Stimulated activated CD4-positive, alpha-beta T cell treated with anti-CD3 and anti-CD28 coated beads, Interleukin-2, amount 100 ng/mL, for 24 hours (primary cell): ENCODE measurements around the gene LAMTOR2.
A peak's percentile ranks its signal among the peaks of the same experiment; 100 is the strongest.
"Not testable (repeated sequence)": the region's sequence is repeated elsewhere in the genome, so short reads cannot be mapped to it uniquely, and the experiment has no call there.

Experiments used
- DNase-seq, 2 donors: peaks; one replicate each; pipeline ENCODE4 v3.0.0-alpha.2; 2020

LAMTOR2 gene

DNA sequence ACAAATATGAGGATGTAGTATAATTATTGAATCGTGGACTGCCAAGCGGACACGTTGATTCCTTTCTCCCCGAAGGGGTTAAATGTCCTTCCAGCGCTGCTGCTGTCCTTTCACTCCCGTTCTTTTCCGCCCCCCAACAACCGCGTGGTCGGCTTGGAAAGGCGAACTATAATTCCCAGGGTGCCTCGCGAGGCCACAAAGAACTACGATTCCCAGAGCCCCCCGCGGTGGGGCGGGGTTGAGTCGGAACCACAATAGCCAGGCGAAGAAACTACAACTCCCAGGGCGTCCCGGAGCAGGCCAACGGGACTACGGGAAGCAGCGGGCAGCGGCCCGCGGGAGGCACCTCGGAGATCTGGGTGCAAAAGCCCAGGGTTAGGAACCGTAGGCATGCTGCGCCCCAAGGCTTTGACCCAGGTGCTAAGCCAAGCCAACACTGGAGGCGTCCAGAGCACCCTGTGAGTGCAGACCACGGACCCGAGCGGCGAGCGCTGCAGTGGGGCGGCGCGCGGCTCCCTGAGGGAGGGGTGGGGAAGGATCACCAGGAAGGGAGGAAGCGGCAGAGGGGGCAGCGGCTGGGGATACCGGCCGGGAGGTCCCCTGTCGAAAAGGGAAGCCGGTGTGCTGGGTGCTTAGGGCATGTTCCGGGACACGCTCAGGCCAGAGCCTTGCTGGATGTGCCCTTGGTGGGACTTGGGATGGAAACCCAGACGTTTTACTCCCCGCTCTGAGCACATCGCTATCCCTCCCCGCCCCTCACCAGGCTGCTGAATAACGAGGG is at the start of gene LAMTOR2:
LAMTOR2 (plus strand) TSS at position 283 of the 781 bp plus-strand sequence; CDS start at position 391, 108 bp downstream.
- DNase-seq, result peak; percentile 98

GRCh38 chr1:156004843-156005584 is 49.6 kb upstream of the LAMTOR2 start:
- DNase-seq, result peak in 1 of 2 donors; percentile 10

DNA sequence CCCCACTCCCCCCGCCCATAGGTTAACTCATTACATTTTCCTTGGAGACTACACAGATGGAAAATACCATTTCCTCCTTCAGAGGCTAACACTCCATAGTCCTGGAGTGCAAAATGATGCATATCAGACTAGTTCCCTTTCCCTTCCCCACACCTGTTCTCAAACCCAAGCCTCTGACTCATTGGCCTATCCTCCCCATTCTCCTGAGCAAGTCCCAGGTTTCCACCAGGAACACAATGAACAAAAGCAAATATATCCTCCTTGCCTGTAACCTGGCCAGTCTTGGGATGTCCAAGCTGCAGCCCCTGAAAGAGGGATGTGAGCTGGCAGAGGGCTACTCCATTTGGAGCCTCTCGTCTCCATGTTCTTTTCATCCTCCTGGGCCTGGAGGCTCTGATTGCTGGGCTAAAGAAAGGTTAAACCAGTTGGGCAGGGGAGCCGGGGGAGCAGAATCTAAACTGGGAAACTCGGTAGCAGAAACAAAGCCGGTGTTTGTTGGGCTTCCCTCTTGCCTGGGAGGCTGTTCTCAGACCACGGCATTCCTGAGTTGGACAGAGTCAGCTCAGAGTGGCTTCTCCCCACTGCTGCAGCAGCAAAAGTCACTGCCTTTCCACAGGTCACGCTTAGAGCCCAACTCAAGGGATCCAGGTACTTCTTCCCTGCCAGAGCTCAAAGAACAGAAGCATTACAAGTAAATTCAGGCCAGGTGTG is 47.8 kb upstream of the LAMTOR2 start:
- DNase-seq, result no peak

- no peak for DNase-seq
These were observed 45.2 kb upstream of the LAMTOR2 start for GRCh38 chr1:156009404-156009803.

DNA sequence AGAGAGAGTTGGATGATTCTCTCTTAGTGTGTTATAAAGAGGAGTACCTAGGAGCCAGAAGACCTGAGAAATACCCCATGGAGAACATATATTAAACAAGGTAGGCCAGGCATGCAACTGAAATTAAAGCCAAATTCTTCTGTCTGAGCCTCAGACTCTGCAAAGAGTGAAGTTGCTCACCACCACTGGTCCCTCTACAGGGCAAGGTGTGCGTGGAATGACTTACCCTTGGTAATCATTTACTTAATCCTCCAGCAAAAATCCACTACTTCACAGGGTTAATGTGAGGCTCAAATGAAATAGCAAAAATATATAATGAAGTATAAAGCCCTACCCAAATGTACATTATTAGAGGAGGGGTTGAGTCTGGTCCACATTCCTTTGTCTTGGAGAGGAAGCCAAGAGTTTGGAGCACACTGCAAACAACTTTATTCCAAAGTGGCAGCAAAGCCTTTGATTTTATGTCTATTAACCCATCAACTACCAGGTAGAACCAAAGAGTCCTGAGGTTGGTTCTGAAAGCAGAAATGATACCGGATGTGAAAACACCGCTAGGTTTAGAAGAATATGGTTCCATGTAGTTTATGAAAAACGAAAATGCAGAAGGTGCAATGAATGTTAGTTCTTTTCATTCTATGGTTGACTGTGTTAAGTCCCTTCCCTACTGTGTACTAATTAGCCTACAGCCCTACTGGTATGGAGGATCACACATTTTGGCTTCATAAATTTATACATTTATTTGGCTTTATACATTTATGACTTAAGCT is 42.3 kb upstream of the LAMTOR2 start:
- DNase-seq, result no peak

- no peak for DNase-seq
These were observed 39.8 kb upstream of the LAMTOR2 start for GRCh38 chr1:156014829-156015228.

- DNase-seq, result no peak
These were observed 34.7 kb upstream of the LAMTOR2 start for GRCh38 chr1:156019946-156020292.

DNA sequence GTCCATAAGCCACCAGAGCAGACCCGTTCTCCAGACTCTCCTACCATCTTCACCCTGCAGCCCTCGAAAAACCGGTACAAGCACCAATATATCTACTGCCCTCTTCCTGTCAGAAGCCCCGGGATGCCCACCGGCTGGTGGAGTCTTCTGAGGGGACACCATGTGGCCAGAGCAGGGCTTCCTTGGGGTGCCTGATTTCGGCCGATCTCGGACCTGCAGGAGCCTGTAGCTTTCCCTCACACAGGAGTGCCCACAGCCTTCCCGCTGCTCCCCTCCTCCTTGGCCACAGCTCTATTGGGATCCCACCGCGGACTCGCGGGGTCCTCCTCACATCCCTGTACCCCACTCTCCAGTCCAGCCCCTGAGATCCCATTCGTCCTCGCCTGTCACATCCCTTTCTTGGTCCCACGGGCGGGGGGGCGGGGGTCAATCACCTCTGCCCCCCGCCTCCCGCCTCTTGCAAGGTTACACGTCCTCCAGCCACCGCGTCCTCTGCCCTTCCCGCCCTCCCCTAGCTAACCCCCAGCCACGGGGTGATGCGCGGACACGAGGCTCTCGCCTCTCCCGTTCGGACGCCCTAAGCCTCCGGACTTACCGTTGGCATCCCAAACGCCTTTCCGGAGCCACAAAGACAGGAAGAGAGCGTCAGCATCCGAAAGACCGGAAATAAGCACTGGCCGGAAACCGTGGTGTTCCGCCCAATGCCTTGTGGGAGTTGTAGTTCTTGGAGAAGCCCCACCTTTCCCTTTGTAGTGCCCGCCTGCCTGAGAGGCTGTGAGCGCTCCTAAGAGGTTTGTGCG is 34.1 kb upstream of the LAMTOR2 start, which contains the start of gene SSR2:
SSR2 (minus strand) TSS at position 659 of the 800 bp plus-strand sequence. CDS start 784 bp downstream, outside the sequence.
- peak; percentile 82 to 85 for DNase-seq

DNA sequence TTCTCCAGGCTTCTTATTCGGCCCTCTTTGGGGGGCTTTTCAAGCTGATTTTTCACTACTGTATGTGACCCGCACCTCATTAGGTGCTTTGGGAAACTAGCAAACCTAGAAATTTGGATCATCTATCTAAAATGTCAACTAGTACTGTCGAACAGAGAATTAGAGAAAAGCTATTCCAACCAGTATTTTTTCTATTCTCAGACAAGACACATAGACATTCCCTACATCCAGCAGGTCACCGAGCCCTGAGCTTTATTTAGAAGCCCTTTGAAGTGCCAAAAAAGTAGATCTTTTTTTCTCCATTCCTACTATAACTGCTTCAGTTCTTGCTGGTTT is 33.5 kb upstream of the LAMTOR2 start:
- DNase-seq, result no peak

GRCh38 chr1:156021954-156022353 is 32.6 kb upstream of the LAMTOR2 start:
- DNase-seq, result no peak

- no peak for DNase-seq
These were observed 29.8 kb upstream of the LAMTOR2 start for GRCh38 chr1:156024801-156025200.

GRCh38 chr1:156025876-156026275 is 28.7 kb upstream of the LAMTOR2 start:
- DNase-seq, result peak; percentile 26 to 44

DNA sequence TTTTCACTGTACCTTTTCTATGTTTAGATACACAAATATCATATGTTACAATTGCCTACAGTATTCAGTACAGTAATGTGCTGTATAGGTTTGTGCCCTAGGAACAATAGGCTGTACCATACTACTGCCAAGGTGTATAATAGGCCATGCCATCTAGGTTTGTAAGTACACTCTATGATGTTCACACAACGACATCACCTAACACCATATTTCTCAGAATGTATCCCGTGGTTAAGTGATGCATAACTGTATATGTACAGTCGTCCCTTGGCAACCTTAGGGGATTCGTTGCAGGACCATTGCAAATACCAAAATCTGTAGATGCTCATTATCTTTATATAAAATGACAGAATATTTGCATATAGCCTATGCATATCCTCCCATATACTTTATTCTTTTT is 28.0 kb upstream of the LAMTOR2 start:
- no peak for DNase-seq

GRCh38 chr1:156033011-156033410 is 21.6 kb upstream of the LAMTOR2 start:
- DNase-seq, result no peak

DNA sequence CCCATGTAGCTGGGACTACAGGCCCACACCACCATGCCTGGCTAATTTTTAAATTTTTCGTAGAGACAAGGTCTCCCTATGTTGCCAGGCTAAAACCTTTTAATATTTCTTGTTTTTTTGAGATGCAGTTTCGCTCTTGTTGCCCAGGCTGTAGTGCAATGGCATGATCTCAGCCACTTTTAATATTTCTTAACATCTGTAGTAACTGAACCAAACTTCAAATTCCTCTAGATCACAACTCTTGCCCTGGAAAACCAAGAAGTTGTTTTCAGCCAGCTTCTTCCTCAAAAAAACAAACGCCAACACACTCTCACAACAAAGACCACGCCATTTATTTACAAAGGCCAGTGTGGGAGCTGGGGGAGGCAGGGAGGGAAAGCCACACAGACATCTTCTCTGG is 19.6 kb upstream of the LAMTOR2 start:
- not testable (repeated sequence) for DNase-seq

GRCh38 chr1:156042828-156043227 is 11.8 kb upstream of the LAMTOR2 start:
- no peak for DNase-seq

DNA sequence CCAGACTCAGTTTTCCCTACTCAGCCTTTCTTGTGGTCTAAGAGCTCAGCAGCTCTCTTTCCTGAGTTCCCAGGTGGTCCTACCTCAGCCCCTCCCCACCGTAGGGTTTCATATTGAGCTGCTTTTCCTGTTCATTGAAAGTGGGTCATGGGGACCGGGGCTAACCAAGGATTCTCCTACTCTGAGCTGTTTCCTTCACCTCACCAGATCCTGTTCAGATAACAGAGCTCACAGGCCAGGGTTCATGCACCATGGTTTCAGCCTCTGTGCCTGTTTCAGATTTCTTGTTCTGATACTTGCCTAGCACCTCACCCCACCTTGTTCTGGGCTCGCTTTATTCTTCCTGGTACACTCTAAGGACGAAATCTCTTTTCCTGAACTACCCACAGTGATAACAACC is 9.5 kb upstream of the LAMTOR2 start:
- DNase-seq, result no peak

DNA sequence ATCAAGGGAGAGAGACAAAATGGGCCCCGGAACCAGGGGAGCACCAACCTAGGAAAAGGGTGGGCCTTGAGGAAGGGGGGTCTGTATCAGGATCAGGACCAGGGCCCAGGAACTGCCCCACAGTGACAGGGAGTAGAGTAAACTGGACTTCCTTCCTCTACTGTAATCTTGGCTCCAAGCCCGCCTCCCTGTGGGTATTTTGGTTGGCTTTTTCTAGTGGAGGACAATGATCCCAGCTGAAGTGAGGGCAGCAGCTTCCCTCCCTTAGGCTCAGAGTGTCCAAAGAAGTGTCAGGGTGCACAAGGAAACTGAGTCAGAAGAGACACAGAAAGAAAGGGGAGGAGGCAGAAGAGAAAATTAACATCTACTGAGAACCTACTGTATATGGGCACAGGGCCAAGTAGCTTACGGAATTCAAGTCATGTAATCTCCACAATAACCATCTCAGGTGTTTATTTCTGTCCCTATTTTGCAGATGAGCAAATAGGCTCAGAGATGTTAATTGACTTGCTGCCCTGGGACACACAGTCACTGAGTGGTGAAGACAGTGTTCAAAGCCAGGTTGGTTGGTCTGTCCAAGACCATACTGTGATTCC is 5.8 kb upstream of the LAMTOR2 start:
- no peak for DNase-seq

DNA sequence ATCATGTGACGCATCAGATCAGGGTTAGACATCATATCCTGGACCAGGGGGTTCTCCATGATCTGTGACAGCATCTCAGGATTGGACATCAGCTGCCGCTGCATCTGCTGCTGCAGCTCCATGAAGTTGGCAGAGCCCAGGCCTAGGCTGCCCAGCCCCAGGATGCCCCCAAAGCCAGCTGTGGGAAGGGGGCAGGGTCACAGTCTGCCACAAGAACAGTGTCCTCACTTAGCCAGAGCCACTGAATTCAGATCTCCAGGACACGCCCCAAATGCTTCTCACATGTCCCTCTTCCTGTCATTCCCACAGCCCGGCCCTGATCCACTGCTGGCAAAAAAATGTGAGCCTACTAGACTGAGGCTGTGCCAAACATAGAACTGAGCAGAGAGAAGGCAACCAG is 4.2 kb upstream of the LAMTOR2 start:
- no peak for DNase-seq

GRCh38 chr1:156051011-156051725 is 3.4 kb upstream of the LAMTOR2 start:
- no peak for DNase-seq
